RWPE2 (cell line): ENCODE data around the gene LTN1.

Source experiments
- ATAC-seq: fragments of 200-7000 bp; cut with Tn5 transposase; 3 replicates; pipeline ENCODE4 v1.9.1; 2021; ENCODE audit warnings: low read depth
- DNase-seq: peaks from one replicate; pipeline ENCODE4 v3.0.0-alpha.2; 2020; ENCODE audit warnings: low spot score
- H3K27ac ChIP-seq: fragments of 450-650 bp; 2 replicates; pipeline ENCODE4 v1.5.1; 2017; ENCODE audit warnings: mild to moderate bottlenecking; ENCODE audit not compliant: poor library complexity, severe bottlenecking
- H3K27me3 ChIP-seq: fragments of 250-450 bp; sonication (Bioruptor Pico); 2 replicates; pipeline ENCODE4 v1.5.1; 2021; ENCODE audit warnings: mild to moderate bottlenecking, moderate library complexity; ENCODE audit not compliant: insufficient read depth, poor library complexity, severe bottlenecking
- H3K36me3 ChIP-seq: fragments of 250-450 bp; sonication (Bioruptor Pico); 2 replicates; pipeline ENCODE4 v1.5.1; 2020; ENCODE audit warnings: low read depth, mild to moderate bottlenecking, moderate library complexity
- H3K4me1 ChIP-seq: fragments of 250-450 bp; sonication (Bioruptor Pico); 2 replicates; pipeline ENCODE4 v1.5.1; 2021; ENCODE audit warnings: mild to moderate bottlenecking, moderate library complexity; ENCODE audit not compliant: insufficient read depth, poor library complexity, severe bottlenecking
- H3K4me3 ChIP-seq: fragments of 250-450 bp; sonication (Bioruptor Pico); 2 replicates; pipeline ENCODE4 v1.5.1; 2021; ENCODE audit warnings: mild to moderate bottlenecking, moderate library complexity; ENCODE audit not compliant: severe bottlenecking
- H3K9me3 ChIP-seq: fragments of 250-450 bp; sonication (Bioruptor Pico); 2 replicates; pipeline ENCODE4 v1.5.1; 2021; ENCODE audit warnings: mild to moderate bottlenecking, moderate library complexity; ENCODE audit not compliant: severe bottlenecking
- CTCF ChIP-seq: fragments of 450-650 bp; IDR thresholded peaks from one replicate; pipeline ENCODE4 v1.5.1; 2017; ENCODE audit warnings: mild to moderate bottlenecking, moderate library complexity; ENCODE audit not compliant: poor library complexity, severe bottlenecking

LTN1 gene

GRCh38 chr21:28923439-28923975 lies 69.2 kb downstream of the LTN1 start:
- H3K27ac ChIP-seq: no peak overlapping the region
- ATAC-seq: no peak

GRCh38 chr21:28922368-28922767 lies 70.3 kb downstream of the LTN1 start:
- Histone ChIP-seq H3K4me1 (no peaks in the 10 kb centered on the region), H3K4me3 (no peak overlapping the region), H3K27me3 (no peaks in the 10 kb centered on the region), H3K9me3 (no peaks in the 10 kb centered on the region), H3K27ac (no peak overlapping the region), H3K36me3 (peaks cover 8% of the 10 kb centered on the region)
- DNase-seq (no peak), ATAC-seq (no peak)
- TF ChIP-seq CTCF: no peak

More at GRCh38 chr21:28923439-28923975, 69.2 kb downstream of the LTN1 start:
- peaks cover 18% of the 10 kb centered on the region for H3K36me3 ChIP-seq
- H3K4me1 ChIP-seq: no peaks in the 10 kb centered on the region
- H3K27me3 ChIP-seq: no peaks in the 10 kb centered on the region
- H3K4me3 ChIP-seq: no peak overlapping the region
- TF ChIP-seq CTCF: no peak
- H3K9me3 ChIP-seq: no peaks in the 10 kb centered on the region
- no peak for DNase-seq

GRCh38 chr21:28916150-28916893 lies 76.4 kb downstream of the LTN1 start:
- TF ChIP-seq CTCF: no peak
- Histone ChIP-seq H3K36me3 (no peaks in the 10 kb centered on the region), H3K27ac (no peak overlapping the region), H3K4me1 (no peaks in the 10 kb centered on the region), H3K4me3 (no peak overlapping the region), H3K9me3 (no peaks in the 10 kb centered on the region), H3K27me3 (no peaks in the 10 kb centered on the region)
- ATAC-seq (no peak), DNase-seq (no peak)

GRCh38 chr21:28913071-28913470 lies 79.6 kb downstream of the LTN1 start:
- ATAC-seq (no peak), DNase-seq (no peak)
- H3K27ac ChIP-seq: no peak overlapping the region
- no peaks in the 10 kb centered on the region for H3K9me3 ChIP-seq
- no peak overlapping the region for H3K4me3 ChIP-seq
- no peaks in the 10 kb centered on the region for H3K4me1 ChIP-seq
- no peaks in the 10 kb centered on the region for H3K27me3 ChIP-seq
- H3K36me3 ChIP-seq: no peaks in the 10 kb centered on the region
- no peak for TF ChIP-seq CTCF

- ATAC-seq: no peak
- no peak for TF ChIP-seq CTCF
- Histone ChIP-seq H3K27ac (no peak overlapping the region), H3K9me3 (no peaks in the 10 kb centered on the region), H3K36me3 (no peaks in the 10 kb centered on the region), H3K4me3 (no peak overlapping the region), H3K4me1 (no peaks in the 10 kb centered on the region), H3K27me3 (no peaks in the 10 kb centered on the region)
- DNase-seq: no peak
These were observed 82.3 kb downstream of the LTN1 start for GRCh38 chr21:28910280-28910887.
